HG02610 (cell line): ENCODE data around the gene GLIS2.

Experiments used
- ATAC-seq: cut with Tn5 transposase; IDR thresholded peaks from one replicate; pipeline ENCODE4 v1.9.1; 2021; ENCODE audit warnings: mild to moderate bottlenecking, moderate library complexity; ENCODE audit not compliant: unreplicated experiment

Gene GLIS2

GRCh38 chr16:4350365-4350786, 34.5 kb downstream of the GLIS2 start:
- no peak for ATAC-seq

DNA sequence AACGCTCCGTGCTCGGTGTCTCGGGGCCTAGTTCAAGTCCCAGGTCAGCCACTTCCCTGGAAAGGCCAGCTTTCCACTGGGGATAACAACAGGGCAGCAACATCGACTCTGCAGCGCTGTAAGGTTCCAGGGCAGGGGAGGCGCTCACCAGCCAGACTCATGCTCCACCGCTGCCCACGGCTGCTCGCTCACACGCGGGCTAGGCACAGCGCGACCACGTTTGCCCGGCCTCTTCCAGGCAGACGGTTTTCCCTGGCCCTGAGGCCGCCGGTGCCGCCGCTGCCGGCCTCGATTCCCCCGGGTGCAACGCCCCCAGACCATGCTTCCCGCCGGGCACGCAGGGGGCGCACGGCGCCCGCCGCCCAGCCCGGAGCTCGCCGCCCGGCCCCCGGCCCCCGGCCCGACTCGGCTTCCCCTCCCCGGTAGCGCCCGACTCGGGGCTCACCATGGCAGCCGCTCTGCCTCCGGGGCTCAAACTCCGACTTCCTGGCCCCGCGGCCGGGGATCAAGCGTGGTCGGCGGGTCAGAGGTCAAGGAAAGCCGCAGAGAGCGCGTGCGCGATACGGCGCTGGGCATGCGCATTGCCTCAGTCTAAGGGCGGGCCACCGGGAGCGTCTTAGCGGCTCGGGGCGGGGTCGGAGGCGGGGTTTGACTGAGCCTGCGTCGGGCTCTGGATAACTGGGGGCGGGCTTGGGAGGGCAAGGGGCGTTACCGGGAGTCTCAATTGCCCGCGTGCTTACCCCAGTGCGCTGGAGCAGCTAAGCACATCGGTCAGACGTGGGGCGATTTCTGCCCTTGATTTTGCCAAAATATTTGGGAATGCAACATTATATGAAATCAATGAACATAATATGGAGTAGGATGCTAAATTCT, 35.2 kb downstream of the GLIS2 start, which contains the start of gene PAM16:
Gene PAM16 (minus strand): TSS at position 535 of the 873 bp plus-strand sequence. CDS start 87 bp downstream, at position 448.
- ATAC-seq, result peak; percentile 88

DNA sequence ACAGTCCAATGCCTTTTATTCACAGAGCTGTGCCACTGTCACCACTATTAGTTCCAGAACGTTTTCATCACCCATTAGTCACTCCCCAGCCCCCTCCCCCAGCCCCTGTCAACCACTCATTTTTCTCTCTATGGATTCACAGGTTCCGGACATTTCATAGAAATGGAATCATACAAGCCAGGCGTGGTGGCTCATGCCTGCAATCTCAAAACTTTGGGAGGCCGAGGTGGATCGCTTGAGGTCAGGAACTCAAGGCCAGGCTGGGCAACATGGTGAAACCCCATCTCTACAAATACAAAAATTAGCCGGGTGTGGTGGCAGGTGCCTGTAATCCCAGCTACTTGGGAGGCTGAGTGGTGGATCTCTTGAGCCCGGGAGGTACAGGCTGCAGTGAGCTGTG, 36.0 kb downstream of the GLIS2 start:
- no peak for ATAC-seq

DNA sequence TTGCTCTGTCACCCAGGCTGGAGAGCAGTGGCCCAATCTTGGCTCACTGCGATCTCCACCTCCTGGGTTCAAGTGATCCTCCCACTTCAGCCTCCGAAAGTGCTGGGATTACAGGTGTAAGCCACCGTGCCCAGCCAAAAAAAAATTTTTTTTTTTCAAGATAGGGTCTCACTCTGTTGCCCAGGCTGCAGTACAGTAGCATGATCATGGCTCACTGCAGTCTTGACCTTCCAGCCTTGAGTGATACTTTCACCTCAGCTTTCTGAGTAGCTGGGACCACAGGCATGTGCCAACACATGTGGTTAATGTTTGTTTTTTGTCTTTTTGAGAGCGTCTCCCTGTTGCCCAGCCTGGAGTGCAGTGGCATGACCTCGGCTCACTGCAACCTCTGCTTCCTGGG, 37.0 kb downstream of the GLIS2 start:
- no peak for ATAC-seq

GRCh38 chr16:4353675-4354074, 37.8 kb downstream of the GLIS2 start:
- ATAC-seq, result no peak

DNA sequence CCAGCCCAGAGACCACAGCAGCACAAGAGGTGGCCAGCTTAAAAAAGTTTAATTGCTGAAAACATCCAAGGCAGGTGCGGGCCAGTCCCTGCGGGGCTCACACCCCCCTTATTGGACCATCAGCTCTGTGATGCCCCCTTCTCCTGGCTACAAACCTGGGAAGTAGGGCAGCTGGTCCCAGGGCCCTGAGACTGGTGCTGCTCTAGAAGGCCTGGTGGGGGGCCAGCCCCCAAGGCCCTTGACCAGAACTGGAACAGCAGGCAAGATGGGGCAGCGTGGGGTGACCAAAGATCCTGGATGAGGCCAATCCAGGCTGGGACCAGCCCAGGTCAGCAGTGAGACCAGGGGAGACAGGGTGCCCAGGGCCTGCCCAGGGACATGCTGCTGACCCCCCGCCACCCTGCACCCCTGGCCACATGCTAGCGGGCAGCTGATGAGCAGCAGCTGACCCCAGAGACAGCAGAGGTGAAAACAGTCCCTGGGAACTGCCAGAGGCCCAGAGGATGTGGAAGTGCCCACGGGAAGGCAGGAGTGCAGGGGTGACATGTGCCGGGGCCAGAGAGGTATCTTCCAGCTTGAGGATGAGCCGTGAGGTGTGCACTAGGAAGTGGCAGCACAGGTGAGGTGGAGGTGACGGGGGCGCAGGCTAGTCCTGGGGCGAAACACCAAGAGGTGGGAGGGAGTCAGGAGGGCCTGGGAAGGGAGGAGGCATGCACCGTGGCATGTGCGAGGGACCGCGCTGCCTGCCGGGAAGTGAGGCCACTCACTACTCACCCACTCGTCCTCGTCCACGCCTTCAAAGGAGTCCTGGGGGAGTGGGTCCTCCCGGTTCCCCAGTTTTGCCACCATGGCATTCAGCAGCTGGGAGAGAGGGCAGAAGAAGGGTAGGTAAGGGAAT, 38.9 kb downstream of the GLIS2 start:
- ATAC-seq, result no peak

GRCh38 chr16:4356820-4357219, 41.0 kb downstream of the GLIS2 start:
- no peak for ATAC-seq

DNA sequence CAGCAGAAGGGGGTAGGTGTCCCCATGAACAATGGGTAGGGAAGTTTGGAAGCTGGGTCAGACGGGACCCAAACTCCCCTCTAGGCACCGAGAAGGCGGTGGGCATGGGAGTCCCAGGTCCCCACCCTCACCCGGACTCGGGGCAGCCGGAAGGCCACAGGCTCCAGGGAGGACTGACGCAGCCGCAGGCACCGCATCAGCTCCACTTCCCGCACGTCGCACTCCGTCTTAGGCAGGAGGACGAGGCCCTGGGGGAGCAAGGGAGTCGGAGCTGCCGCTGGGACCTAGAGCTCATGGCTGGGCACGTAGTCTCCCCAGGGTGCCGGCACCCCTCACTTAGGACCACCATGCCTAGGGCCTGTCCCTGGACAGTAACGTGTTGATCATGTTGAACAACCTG, 42.4 kb downstream of the GLIS2 start:
- no peak for ATAC-seq

DNA sequence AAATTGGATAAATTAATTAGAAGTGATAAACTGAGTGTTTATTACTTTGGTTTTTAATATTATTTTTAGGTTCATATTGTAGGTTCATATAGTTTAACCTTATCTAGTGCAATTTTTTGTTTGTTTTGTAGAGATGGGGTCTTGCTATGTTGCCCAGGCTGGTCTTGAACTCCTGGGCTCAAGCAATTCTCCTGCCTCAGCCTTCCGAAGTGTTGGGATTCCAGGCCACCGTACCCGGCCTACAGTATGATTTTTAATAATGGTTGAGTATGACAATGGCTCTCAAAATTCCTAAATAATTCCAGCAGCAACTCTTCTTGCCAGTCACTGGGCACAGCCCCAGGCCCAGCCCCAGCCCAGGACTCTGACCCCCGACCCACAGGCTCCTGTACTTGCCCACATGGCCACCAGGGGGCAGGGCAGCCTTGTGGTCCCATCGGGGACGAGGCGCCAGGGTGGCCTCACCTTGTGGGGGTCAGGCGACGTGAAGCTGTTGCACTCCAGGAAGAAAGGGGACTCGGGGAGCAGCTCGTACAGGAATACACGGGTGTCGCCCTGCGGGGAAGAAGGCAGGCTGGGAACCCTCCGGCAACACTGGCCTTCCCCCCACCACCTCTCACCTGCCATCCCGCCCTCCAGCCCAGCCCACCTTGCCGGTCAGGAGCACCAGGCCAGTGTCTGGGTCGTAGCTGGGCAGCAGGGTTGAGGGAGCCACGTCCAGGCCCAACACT, 43.1 kb downstream of the GLIS2 start:
- ATAC-seq, result no peak

DNA sequence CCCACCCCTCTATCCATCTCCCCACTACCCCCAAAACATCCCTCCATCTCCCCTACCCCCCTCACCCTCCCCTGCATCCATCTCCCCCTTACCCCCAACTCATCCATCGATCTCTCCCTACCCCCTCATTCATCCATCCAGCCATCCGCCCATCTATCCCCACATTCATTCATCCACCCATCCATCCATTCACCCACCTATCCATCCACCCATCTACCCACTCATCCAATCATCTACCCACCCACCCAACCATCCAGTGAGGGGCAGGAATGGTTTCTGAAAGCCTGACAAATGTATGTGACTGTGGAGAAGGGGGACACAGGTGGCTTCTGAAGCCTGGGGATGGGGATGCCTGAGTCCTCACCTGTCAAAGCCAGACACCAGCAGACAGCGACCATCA, 44.0 kb downstream of the GLIS2 start:
- ATAC-seq, result no peak

GRCh38 chr16:4360538-4361021, 44.7 kb downstream of the GLIS2 start:
- no peak for ATAC-seq

DNA sequence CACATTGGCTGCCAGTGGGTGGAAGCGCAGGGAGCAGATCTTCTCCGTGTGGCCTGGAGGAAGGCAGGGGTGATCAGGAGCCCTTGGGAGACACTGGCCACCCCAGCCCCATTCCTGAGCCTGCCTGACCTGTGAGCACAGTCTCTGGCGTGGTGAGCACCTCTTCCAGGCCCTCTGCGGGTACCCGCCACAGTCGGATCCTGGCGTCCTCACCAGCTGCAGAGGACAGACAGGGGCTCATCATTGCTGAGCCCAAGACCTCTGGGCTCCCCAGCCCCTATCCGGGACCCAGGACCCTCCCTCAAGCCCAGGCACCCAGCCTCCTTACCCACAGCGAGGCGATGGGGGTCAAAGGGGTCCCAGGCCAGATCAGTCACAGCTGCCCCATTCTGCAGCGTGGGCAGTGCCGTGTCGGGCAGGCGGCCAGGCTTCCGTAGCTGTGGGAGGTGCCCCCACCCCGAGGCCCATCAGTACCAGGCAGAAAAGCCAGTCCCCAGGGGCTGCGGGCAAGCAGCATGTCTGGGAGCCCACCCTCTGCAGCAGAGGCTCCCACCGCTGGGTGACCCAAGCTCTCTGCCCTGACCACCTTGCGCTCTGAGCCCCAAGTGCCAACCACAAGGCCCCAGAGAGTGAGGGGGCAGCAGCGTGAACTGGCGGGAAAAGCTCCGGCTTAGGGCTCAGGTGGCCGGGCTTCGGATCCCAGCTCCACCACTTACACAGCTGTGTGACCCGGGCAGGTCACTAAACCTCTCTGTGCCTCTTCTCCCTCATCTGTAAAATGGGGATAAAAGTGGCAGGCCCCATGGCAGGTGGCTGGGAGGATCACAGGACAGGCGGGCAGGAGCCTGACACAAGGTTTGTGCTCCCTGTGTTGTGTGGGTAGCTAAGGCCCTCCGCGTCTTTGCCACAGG, 45.4 kb downstream of the GLIS2 start:
- ATAC-seq, result no peak

DNA sequence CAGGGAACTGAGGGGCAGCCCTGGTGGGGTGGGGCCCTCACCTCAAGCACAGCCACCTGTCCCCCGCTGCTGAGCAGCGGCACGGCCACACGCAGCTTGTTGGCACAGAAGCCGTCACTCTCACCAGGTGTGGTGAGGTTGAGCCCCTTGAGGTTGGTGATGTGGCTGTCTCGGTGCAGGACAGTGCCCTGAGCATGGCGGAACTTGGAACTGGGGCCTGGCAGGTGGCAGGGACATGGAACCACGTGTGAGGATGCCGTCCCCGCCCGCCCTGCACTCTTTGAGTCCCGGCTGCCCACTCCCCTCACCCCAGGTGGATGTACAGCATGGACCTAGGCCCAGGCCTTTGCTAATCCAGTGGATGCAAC, 46.1 kb downstream of the GLIS2 start:
- no peak for ATAC-seq

DNA sequence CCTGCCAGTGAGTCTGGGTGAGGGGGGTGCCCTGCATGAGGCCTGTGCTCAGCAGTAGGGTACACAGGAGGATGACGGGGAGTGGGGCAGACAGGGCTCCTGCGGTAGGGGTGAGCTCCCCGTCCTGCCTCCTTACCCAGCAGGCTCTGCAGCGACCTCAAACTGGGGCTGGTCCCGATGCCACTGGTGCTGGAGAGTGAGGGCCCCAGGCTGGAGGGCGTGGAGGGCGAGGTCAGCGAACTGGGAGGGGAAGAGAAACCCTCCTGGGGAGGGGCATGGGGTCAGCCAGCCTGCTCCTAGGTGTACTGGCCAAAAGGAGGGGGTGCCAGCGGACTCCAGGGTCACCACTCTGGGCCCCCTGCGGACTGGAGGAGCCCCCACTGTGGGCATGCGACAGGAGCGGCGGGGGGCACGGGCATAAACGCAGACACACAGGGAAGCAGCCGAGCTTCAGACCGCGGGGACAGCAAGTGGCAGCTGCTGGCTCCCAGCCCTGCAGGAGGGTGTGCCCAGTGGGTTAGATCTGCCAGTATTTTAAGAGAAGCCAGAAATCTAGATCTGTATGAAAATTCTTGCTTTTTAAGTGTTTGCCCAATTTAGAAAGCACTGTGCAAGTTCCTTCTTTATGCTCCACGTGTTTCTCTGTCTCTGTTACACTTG, 46.7 kb downstream of the GLIS2 start:
- no peak for ATAC-seq

- no peak for ATAC-seq
Observed at GRCh38 chr16:4364196-4365013, 48.5 kb downstream of the GLIS2 start.

DNA sequence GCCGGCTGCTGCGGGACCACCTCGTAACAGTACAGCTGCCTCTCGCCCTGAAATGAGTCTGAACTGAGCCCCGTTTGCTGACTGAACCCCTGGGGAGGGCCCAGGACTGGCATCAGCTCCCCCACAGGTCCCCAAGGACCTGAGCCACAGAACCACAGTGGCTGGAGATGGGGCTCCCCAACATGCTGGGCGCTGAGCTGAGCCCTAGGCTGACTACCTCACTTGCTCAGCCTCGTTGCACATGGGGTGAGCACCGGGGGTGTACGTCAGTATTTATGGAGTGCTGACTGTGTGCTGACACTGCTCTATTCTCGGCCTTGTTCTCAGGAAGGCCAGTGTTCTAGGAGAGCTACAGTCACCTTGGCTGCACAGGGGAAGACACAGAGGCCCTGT, 49.1 kb downstream of the GLIS2 start:
- no peak for ATAC-seq

DNA sequence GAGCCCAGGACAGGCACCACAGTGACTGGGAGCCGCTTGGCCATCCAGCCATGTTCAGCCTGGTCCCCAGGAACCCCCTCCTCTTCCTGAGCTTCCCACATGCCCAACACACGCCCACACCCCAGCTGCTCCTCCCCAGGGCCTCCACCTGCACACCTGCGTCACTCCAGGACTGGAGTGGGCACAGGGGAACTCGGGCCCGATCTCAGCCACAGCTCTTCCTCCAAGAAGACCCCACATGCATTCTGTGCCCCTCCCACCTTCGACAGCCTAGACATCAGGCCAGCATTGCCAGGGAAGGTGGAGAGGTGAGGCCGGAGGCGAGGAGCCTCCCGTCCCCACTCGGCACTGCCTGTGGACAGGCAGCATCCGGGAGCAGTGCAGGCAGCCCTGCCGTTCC, 49.7 kb downstream of the GLIS2 start:
- ATAC-seq, result no peak

- ATAC-seq, result no peak
Observed at GRCh38 chr16:4366016-4366415, 50.1 kb downstream of the GLIS2 start.
